ENCODE measurements around the gene ELF2. TPM values are rescaled to one million over a fixed set of nuclear protein-coding genes. Genes with fewer than 3 reads are reported as not detected.

The ELF2 gene
- total and polyA plus RNA-seq, 2 experiments from 2014 or later = 38.2 to 48.8 TPM

DNA sequence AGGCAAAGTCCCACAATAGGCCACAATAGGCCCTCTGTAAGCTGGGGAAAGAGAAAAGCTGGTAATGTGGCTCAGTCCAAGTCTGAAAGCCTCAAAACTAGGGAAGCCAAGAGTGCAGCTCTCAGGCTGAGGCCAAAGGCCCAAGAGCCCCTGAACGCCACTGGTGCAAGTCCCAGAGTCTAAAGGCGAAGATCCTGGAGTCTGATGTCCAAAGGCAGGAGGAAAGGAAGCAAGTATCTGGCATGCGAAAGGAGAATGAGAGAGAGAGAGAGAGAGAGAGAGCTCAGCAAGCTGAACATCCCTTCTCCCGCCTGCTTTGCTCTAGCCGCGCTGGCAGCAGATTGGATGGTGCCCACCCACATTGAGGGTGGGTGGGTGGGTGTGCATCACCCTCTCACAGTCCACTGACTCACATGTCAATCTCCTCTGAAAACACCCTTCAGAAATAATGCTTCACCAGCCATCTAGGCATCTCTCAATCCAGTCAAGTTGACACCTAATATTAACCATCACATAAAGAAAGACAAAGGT lies 30.9 kb upstream of the ELF2 start (continued):
- TF ChIP-seq, protein P1, sequence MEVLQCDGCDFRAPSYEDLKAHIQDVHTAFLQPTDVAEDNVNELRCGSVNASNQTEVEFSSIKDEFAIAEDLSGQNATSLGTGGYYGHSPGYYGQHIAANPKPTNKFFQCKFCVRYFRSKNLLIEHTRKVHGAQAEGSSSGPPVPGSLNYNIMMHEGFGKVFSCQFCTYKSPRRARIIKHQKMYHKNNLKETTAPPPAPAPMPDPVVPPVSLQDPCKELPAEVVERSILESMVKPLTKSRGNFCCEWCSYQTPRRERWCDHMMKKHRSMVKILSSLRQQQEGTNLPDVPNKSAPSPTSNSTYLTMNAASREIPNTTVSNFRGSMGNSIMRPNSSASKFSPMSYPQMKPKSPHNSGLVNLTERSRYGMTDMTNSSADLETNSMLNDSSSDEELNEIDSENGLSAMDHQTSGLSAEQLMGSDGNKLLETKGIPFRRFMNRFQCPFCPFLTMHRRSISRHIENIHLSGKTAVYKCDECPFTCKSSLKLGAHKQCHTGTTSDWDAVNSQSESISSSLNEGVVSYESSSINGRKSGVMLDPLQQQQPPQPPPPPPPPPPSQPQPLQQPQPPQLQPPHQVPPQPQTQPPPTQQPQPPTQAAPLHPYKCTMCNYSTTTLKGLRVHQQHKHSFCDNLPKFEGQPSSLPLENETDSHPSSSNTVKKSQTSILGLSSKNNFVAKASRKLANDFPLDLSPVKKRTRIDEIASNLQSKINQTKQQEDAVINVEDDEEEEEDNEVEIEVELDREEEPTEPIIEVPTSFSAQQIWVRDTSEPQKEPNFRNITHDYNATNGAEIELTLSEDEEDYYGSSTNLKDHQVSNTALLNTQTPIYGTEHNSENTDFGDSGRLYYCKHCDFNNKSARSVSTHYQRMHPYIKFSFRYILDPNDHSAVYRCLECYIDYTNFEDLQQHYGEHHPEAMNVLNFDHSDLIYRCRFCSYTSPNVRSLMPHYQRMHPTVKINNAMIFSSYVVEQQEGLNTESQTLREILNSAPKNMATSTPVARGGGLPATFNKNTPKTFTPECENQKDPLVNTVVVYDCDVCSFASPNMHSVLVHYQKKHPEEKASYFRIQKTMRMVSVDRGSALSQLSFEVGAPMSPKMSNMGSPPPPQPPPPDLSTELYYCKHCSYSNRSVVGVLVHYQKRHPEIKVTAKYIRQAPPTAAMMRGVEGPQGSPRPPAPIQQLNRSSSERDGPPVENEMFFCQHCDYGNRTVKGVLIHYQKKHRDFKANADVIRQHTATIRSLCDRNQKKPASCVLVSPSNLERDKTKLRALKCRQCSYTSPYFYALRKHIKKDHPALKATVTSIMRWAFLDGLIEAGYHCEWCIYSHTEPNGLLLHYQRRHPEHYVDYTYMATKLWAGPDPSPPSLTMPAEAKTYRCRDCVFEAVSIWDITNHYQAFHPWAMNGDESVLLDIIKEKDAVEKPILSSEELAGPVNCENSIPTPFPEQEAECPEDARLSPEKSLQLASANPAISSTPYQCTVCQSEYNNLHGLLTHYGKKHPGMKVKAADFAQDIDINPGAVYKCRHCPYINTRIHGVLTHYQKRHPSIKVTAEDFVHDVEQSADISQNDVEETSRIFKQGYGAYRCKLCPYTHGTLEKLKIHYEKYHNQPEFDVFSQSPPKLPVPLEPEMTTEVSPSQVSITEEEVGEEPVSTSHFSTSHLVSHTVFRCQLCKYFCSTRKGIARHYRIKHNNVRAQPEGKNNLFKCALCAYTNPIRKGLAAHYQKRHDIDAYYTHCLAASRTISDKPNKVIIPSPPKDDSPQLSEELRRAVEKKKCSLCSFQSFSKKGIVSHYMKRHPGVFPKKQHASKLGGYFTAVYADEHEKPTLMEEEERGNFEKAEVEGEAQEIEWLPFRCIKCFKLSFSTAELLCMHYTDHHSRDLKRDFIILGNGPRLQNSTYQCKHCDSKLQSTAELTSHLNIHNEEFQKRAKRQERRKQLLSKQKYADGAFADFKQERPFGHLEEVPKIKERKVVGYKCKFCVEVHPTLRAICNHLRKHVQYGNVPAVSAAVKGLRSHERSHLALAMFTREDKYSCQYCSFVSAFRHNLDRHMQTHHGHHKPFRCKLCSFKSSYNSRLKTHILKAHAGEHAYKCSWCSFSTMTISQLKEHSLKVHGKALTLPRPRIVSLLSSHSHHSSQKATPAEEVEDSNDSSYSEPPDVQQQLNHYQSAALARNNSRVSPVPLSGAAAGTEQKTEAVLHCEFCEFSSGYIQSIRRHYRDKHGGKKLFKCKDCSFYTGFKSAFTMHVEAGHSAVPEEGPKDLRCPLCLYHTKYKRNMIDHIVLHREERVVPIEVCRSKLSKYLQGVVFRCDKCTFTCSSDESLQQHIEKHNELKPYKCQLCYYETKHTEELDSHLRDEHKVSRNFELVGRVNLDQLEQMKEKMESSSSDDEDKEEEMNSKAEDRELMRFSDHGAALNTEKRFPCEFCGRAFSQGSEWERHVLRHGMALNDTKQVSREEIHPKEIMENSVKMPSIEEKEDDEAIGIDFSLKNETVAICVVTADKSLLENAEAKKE (CRISPR knock-in tag; IDR thresholded peaks at IDR 0.05) = no peak
- TF ChIP-seq, protein P2, sequence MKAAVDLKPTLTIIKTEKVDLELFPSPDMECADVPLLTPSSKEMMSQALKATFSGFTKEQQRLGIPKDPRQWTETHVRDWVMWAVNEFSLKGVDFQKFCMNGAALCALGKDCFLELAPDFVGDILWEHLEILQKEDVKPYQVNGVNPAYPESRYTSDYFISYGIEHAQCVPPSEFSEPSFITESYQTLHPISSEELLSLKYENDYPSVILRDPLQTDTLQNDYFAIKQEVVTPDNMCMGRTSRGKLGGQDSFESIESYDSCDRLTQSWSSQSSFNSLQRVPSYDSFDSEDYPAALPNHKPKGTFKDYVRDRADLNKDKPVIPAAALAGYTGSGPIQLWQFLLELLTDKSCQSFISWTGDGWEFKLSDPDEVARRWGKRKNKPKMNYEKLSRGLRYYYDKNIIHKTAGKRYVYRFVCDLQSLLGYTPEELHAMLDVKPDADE (IDR thresholded peaks at IDR 0.05) = no peak
- no peak for TF ChIP-seq CREB1 (CRISPR knock-in tag; IDR thresholded peaks at IDR 0.05; ENCODE audit: low read depth)
- no peak for TF ChIP-seq STAT1 (IDR thresholded peaks at IDR 0.05; ENCODE audit: unreplicated experiment)
- TF ChIP-seq NANOG (IDR thresholded peaks at IDR 0.05; ENCODE audit: borderline replicate concordance) = no peak
- no peak for TF ChIP-seq ZNF114 (CRISPR knock-in tag; IDR thresholded peaks at IDR 0.05)
- TF ChIP-seq, protein P3, sequence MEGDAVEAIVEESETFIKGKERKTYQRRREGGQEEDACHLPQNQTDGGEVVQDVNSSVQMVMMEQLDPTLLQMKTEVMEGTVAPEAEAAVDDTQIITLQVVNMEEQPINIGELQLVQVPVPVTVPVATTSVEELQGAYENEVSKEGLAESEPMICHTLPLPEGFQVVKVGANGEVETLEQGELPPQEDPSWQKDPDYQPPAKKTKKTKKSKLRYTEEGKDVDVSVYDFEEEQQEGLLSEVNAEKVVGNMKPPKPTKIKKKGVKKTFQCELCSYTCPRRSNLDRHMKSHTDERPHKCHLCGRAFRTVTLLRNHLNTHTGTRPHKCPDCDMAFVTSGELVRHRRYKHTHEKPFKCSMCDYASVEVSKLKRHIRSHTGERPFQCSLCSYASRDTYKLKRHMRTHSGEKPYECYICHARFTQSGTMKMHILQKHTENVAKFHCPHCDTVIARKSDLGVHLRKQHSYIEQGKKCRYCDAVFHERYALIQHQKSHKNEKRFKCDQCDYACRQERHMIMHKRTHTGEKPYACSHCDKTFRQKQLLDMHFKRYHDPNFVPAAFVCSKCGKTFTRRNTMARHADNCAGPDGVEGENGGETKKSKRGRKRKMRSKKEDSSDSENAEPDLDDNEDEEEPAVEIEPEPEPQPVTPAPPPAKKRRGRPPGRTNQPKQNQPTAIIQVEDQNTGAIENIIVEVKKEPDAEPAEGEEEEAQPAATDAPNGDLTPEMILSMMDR (conservative IDR thresholded peaks at IDR 0.05; ENCODE audit: low read depth in 2 of 2) = no peak
- TF ChIP-seq POLR2AphosphoS5 (IDR thresholded peaks at IDR 0.05; ENCODE audit: low read depth) = no peak
